GM12801 (cell line): Measurements from ENCODE around the gene FOXP1.

Source experiments
- TF ChIP-seq, protein P1 (sequence below): IDR thresholded peaks from one replicate; pipeline ENCODE4 v1.5.1; 2011; ENCODE audit warnings: control low read depth; ENCODE audit not compliant: insufficient read length; ENCODE audit errors: extremely low read depth

Gene FOXP1

DNA sequence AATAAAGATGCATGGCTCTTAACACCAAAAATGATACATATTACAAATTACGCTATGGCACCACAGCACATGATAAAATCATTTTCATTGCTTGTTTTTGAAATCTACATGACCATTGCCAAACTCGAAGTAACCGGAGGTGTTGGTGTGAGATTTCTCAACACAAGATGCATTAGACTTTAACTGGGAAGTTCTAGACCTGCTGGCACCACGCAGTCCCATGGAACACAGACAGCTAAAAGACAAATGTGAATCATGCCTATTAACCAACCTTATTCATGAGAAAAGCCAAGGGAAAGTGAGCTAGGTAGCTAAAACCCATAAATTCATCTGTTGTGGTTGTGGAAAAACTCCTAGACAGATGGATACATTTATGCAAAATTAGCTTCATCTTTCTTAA is 595.4 kb downstream of the FOXP1 start:
- TF ChIP-seq, protein P1, sequence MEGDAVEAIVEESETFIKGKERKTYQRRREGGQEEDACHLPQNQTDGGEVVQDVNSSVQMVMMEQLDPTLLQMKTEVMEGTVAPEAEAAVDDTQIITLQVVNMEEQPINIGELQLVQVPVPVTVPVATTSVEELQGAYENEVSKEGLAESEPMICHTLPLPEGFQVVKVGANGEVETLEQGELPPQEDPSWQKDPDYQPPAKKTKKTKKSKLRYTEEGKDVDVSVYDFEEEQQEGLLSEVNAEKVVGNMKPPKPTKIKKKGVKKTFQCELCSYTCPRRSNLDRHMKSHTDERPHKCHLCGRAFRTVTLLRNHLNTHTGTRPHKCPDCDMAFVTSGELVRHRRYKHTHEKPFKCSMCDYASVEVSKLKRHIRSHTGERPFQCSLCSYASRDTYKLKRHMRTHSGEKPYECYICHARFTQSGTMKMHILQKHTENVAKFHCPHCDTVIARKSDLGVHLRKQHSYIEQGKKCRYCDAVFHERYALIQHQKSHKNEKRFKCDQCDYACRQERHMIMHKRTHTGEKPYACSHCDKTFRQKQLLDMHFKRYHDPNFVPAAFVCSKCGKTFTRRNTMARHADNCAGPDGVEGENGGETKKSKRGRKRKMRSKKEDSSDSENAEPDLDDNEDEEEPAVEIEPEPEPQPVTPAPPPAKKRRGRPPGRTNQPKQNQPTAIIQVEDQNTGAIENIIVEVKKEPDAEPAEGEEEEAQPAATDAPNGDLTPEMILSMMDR, result no peak

DNA sequence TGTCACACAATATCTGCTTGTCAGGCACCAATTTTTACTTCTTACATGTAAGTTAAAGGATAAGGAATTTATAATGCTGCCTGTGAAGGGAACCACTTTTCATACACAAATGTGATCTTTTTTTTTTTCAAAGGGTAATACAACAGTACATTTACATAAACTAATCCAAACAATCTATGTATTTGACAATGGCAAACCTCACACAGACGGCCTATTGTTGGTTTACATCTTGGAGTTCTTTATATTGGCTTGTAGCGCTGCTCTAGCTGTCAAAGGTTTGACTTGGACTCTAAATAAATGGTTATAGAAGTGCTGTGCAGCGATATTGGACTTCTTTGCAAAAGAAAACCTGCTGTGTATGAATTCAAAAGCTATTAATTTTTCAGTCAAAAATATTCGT is 598.0 kb downstream of the FOXP1 start:
- TF ChIP-seq, protein P1, result no peak

DNA sequence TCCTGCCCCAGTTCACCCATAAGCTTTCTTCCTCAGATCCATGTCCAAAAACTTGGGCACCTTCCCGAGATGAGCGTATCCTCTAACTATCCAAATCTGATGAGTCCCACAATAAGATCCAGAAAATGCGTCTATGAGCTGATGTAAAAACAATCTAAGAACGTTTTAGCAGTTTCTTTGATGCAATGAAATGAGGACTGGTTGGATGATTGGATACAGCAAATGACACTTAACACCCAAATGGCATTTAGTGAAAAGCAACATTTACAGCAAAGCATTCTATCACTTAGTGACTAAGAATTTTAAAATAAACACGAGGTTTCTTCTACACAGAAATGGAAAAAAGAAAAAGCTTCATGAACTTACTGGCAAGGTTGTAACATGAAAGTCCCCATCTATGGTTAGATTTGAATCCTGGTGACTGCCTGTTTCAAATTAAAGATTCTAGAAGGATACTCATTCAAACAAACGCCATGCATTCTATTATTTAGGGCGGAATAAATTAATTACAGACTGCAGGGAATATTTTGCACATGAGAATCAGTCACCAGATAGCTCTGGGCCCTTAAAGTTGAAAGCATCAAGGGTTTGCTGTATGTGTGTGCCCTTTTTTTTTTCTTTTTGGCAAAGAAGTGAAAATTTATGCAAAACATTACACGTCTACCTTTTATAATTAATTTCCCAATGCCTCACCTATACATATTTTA is 598.6 kb downstream of the FOXP1 start:
- TF ChIP-seq, protein P1, result no peak

DNA sequence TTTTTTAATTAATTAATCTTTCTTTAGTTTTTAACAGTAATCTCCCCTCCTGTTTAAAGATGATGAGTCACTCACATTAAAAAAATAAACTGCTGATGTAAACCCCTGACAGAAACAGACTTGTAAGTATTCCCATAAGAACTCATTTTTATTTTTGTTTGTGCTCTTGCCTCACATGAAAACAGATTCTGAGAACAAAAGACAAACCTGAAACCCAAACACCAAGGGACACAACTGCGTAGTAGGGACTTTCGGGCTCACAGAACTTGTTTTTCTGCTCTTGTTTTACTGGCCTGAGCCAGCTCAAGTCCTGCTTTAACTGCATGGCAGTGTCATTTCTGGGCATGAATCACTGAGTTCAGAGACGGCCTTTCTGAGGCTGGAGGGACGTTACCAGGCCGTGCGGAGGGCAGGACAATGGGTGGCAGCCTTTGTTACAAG is 600.8 kb downstream of the FOXP1 start:
- TF ChIP-seq, protein P1, result no peak

DNA sequence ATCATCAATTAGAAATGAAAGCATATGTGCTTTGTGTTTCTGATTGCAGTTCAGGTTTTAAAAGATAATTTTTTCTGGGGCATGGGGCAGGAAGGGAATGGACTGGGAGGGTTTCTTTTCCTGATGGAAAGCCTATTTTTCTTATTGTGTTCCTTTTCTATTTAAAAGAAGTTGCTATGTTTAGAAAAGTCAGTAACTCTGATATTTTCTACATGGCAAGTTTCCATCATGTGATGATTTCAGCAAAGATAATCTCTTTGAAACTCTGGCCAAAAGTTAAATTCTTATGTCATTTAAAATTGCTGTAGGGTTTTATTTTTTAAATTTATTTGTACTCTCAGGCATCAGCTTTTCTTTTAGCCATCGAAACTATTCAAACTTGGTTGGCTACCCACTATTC is 601.2 kb downstream of the FOXP1 start:
- TF ChIP-seq, protein P1, result no peak

DNA sequence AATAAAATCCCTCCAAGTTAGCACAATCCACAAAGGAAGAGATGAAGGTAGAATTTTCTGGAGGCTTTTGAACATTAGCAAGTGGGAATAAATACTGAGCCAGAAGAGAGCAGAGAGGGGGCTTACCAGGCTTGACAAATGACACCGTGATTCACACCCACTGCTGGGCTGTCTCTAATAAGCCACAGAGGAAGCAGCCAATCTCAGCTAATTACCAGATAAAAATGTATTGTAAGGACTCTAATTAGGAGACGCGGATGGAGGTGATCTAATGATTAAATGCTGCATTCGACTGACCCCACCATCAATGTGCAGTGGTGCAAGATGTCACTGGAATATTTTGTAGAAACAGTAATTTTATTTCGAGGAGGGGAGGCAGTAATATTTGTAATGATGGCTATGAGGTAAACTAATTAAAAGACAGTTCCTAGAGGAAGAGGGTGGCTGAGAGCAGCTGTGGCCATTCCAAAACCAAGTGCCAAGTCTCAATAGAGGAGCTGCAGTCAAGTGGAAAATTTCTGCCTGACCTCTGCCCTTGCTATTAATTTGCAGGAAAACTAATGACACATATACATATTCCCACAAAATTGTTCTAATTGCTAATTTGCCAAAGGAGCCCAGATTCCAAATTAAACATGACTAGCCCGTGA is 602.2 kb downstream of the FOXP1 start:
- TF ChIP-seq, protein P1, result no peak

DNA sequence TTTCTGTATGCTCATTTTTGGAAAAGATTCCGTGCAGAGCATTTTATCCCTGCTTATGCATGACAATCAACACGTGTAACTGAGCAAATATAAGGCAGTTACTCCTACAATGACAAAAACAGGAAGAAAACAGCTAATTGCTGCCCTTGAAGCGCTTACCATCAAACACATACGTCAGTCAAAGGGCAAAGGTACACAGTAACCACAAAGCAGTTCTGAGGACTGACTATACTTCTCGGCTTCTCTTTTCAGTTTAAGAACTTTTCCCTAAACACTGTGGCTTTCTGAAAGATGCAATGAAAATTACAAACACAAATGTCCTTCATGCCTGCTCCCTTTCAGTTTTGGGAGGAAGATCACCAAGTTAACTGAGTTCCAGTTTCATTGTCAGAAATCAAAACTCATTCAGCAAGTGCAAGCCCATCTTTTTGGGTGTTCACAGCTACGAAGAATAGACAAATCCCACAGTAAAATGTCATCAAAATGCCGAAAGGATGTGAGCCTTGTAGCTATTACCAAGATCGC is 602.8 kb downstream of the FOXP1 start:
- TF ChIP-seq, protein P1, result no peak
